Left hindlimb (tissue), 1 donor: Measurements from ENCODE around the gene PLA2G5.
"Not testable (repeated sequence)": the region's sequence is repeated elsewhere in the genome, so short reads cannot be mapped to it uniquely, and the experiment has no call there.

Experiments
- DNase-seq: peaks from one replicate; pipeline ENCODE4 v3.0.0-alpha.2; 2018

The PLA2G5 gene, protein sequence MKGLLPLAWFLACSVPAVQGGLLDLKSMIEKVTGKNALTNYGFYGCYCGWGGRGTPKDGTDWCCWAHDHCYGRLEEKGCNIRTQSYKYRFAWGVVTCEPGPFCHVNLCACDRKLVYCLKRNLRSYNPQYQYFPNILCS

DNA sequence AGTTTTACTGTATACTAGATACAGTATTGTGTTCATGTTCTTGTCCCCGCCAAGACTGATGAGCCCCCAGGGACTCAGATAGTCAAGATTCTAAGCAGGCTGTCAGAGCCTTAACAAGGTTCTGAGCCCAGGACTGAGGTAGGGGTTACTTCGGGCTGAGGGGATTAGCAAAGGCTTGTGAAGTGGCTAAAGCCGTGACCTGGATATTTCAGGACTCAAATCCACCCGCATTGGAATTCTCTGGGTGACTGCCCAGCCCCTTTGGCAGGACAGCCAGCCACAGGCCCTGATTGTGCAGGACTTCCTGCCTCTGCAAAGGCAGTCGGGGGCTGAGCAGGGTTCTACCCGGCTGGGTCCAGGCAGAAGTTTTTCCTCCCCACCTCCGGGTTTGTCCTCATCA, at the start of gene PLA2G5:
PLA2G5 (plus strand) TSS at position 321 of the 400 bp plus-strand sequence. CDS start 14,637 bp downstream, outside the sequence.
- peak; percentile 63 for DNase-seq

DNA sequence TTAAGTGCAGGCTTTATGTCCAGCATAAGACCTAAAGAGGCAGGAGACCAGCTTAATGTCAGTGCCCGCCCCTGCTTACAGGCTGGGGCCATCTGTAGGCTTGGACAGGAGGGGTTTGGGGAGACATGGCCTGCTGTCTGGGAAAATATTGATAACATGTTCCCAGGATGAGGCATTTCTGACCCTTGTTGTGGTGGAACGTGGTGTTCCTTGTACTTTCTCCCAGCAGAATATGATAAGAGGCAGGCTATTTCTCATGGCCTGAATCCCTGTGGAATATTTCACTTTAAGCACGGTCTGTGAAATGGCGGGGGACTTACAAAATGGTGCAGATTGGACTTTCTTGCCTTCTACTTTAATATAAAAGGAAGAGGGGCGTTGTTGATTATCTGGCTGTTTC, 41.9 kb upstream of the PLA2G5 start:
- no peak for DNase-seq

DNA sequence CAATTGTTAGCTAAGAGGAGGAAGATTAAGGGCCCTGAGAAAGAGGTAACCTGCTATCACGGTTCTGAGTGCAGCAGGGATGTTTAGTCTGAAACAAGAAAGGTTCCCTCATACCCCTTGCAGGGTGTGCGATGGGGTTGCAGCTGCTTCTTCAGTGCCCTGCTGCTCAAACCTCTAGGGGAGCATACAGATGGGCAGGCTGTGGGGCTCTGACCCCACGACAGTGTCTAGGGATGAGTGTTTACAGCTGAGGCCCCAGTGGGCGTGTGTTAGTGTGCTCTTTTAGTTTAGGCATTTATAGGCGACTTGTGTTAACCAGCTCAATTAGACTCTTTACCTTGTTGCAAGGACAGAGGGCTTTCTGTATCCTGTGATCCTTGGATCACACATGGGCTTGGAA, 41.3 kb upstream of the PLA2G5 start:
- no peak for DNase-seq

DNA sequence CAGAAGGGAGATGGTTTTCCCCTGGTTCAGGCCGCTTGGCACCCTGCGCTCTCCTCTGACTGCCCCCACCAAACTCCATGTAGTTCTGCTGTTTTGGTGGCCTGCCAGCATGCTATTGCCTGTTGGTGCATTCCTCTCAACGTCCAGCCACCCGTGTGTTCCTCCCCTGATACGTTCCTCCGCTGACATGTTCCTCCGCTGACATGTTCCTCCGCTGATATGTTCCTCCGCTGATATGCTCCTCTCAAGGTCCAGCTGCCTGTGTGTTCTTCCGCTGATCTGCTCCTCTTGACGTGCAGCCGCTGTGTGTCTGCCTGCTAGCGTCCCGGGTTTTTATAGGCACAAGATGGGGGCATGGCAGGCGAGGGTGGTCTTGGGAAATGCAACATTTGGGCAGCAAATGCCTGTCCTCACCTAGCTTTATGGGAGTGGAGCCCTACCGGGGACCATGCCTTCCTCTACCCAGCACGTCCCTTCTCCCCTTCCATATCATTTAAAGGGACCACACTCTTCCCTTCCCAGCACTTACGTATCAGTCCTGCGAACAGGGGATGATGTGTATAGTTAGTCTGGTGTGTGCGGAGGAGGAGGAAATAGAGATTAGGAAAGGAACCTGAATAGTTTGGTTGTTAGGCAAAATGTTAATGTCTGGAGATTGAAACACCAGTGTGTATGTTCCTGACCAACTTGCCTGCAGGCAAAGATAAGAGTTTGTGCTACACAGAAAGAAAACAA, 40.6 kb upstream of the PLA2G5 start:
- DNase-seq: no peak

DNA sequence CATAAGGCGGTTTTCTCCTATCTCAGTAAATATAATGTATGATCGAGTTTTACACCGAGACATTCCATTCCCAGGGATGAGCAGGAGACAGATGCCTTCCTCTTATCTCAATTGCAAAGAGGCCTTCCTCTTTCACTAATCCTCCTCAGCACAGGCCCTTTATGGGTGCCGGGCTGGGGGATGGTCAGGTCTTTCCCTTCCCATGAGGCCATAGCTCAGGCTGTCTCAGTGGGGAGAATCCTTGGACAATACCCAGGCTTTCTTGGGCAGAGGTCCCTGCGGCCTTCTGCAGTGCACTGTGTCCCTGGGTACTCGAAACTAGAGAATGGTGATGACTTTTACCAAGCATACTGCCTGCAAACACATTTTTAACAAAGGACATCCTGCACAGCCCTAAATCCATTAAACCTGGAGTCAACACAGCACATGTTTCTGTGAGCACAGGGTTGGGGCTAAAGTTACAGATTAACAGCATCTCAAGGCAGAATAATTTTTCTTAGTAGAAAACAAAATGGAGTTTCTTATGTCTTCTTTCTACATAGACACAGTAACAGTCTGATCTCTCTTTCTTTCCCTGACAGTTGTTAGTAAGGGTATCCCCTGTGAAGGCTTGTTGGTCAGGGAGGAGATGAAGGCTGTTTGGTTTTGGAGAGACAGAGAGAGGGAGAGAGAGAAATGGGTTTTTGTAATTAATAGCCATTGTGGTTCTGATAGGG, 39.4 kb upstream of the PLA2G5 start:
- not testable (repeated sequence) for DNase-seq

DNA sequence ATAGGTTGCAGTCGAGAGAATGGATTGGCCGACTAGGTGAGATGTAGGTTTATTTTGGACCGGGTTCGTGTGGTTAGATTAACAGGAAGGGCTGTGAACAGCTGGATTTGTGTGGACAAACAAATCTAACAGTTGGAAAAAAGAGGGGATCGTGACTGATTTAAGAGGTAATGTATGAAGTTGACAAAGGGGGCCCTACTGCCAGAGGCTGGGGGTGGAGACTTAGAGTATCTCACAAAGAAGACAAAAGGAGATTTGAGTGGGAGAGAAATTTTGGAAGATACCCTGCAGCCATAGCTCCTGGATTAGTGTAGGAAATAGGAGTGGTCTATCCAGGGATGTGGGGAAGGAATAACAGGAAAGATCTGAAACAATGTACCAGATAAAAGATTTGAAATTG, 38.8 kb upstream of the PLA2G5 start:
- DNase-seq: no peak

DNA sequence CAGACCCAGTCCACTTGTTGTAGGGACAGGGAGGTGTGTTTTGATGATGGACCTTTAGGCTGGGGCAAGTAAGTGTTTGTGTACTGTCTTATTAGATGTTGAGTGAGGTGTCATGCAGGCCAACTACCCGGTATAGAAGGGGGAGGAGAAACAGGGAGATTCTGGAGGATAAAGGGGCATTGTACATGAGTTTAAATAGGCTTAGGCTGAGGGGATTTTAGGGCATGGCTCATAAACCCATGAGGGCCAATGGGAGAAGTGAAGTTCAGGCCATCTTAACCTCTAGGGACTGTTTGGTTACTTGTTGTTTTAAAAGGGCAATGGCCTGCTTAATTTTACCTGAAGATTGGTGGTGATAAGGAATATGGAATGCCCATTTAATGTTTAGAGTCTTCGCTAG, 38.2 kb upstream of the PLA2G5 start:
- no peak for DNase-seq

DNA sequence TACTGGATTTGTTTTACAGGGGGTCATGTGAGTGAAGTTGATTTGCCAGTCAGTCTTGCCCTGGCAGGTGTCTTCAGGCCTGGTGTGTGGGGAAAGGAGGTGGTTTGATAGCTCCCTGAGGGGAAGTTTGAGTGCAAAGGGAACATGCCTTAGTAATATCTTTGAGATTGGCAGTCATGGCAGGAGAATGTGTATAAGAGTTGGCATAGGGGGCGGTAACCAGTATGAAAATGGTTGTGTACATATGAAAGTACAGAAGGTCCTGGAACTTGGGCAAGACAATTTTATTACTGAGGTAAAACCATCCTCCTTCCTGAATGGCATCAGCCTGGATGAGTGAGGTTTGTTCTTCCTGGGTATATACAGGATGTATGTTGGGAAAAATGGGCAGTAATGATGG, 37.6 kb upstream of the PLA2G5 start:
- no peak for DNase-seq

DNA sequence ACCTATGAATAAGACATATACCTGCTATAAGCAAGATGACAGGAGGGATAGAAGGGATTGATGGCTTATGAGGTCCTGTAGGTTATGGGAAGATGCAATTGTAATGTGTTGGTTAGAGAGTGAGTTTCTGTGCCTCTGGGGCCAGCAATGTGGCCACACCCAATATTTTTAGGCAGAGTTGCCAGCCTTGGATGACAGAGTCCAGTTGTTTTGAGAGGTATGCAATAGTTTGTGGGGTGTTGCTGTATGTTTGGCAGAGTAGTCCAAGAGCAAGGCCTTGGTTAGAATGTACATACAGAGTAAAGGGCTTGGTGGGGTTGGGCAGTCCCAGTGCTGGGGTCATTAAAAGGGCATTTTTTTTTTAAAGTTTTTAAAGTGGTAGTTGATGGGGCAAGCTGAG, 36.6 kb upstream of the PLA2G5 start:
- no peak for DNase-seq

DNA sequence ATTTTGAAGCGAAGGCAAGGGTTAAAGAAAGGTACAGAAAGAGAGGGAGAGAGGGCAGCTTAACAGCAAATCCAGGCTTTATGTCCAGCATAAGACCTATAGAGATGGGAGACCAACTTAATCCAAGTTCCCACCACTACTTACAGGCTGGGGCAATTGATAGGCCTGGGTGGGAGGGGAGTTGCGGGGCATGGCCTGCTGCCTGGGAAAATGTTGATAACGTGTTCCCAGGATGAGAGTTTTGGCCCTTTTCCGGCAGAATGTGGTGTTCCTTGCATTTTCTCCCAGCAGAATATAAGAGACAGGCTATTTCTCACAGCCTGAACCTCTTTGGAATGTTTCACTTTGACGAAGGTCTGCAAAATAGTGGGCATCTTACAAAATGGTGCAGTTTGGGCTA, 34.9 kb upstream of the PLA2G5 start:
- DNase-seq: no peak

DNA sequence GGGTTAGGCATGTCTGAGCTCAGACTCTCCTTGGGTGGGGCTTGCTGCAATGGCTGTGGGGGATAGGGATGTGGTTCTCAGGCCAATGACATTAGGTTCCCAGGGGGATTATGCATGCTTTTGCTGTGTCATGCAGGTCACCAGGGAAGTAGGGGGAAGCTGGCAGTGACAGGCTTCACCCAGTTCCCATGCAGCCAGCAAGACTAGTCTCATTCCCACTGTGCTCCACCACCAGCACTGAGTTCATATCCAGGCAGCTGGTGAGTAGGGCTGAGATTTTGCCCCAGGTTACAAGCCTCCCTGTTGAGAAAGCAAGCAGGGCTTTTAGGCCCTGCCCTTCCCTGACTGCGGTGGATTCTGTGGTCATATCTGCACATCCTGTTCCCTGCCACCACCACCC, 32.1 kb upstream of the PLA2G5 start:
- DNase-seq: no peak

DNA sequence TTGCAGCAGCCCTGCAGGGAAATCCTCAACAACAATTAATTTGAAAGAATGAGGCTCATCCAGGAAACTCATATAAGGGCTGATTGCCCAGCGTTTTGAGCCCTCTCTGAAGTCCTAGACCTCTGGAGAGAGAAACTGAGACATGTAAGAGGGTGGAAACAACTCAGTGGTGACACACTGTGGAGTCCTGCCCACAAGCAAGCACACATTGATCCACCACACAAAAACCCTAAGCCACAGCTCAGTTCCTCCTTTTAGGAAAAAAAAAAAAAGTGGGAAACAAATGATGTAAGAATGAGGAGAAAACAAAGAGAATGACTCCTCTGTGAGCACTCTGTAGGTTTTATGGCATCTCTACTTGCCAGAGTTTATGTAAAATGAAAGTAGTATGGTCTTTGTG, 22.9 kb upstream of the PLA2G5 start:
- DNase-seq: no peak

DNA sequence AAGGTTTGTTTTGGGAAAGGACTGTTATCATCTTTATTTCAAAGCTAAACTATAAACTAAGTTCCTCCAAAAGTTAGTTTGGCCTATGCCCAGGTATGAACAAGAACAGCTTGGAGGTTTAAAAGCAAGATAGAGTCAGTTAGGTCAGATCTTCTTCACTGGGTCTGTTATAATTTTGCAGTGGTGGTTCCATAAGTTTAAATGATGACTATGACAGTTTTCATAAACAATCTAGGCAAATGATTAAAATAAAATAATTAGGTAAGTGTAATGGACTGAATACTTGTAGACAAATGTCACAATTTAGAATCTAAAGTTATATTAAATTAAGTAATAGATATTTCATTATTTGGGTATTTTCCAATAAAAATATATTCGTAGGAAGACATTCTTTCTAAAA, 21.4 kb upstream of the PLA2G5 start:
- no peak for DNase-seq

DNA sequence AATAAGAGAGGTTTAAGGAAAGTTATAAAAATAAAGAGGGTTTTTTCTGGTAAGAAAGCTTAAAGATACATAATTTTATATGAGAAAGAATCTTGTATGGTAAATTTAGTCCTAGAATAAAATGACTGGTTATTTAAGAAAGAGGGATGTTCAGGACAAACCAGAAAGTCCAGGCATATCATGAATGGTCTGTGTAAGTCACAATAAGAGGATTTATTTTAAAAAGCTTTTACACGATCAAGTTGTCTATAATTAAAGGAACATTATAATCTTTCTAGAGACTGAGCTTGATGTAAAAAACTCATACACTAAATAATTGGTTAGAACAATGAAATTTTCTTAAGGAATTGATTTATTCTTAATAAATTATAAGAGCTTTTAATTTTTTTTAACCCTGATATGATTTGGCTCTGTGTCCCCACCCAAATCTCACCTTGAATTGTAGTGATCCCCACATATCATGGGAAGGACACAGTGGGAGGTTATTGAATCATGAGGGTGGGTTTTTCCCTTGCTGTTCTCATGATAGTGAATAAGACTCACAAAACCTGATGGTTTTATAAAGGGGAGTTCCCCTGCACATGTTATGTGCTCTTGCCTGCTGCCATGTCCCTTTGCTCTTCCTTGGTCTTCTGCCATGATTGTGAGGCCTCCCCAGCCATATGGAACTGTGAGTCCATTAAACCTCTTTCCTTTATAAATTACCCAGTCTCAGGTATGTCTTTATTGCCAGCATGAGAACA, 20.8 kb upstream of the PLA2G5 start:
- not testable (repeated sequence) for DNase-seq

DNA sequence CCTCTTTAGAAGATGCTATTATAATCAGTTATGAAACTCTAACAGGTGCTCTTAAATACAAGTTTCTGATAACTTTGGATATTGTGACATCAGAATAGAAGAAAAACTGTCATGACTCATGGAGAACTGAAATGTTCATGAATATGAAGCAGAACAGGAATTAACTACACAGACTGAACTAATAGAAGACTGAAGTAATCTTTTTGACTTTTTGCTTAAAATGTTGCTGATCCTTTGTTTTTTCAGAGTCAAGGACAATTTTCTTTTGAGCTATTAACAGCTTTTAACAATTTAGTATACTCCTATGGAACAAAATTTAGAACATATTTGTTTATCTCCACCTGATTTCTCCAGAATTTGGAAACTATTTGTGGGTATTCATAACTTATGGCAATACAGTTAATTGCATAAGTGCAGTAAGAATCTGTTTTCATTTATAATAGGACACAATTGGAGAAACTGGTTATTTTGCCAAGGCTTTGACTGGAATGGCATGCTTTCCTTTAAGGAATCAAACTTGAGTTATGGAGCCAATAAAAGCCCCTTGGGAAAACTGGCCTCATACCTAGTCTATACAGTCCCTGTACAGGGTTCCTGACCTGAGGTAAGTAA, 18.7 kb upstream of the PLA2G5 start:
- no peak for DNase-seq

DNA sequence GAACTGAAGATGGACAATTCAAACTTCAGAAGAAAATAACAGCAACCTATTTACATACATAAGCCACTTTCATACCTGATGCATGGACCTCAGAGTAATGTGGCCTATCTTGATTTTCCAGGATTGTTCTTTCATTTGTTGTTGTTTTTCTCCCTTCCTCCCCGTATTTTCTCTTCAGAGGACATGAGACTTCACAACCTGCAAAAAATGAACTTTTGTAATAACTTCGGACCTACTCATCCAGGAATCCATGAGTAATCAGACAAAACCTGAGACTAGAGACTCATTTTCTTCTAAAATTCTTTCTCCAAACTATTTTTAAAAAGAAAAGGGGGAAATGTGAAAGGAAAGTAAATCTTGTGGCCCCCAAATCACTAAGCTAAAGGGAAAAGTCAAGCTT, 17.6 kb upstream of the PLA2G5 start:
- DNase-seq: no peak

DNA sequence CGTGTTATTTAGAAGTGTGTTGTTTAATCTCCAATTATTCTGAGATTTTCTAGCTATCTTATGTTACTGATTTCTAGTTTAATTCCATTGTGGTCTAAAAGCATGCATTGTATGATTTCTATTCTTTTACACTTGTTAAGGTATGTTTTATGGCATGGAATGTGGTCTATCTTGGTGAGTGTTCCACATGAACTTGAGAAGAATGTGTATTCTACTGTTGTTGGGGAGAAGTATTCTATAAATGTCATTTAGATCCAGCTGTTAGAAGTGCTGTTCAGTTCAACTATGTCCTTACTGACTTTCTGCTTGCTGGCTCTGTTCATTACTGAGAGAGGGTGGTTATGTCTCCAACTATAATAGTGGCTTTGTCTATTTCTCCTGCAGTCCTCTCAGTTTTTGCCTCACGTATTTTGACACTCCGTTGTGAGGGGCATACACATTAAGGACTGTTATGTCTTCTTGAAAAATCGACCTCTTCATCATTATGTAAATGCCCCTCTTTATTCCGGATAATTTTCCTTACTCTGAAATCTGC, 12.0 kb upstream of the PLA2G5 start:
- DNase-seq: no peak

DNA sequence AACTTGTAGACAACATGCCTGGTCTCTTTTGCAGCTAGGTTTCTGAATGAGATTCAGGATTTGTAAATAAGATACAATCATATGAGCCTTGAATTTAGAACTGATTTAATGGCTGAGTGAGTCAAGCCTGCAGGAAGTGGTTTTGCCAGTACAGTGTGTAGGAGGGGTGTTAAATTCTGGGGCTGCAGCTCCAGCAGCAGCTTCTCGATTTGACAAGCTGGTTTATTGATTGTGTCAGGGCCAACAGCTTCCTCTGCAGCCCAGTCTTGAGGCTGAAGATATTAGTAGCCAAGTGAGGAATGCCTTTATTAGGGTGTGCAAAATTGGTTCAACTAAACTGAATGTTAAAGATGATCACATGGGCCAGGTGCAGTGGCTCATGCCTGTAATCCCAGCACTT, 11.5 kb upstream of the PLA2G5 start:
- no peak for DNase-seq

DNA sequence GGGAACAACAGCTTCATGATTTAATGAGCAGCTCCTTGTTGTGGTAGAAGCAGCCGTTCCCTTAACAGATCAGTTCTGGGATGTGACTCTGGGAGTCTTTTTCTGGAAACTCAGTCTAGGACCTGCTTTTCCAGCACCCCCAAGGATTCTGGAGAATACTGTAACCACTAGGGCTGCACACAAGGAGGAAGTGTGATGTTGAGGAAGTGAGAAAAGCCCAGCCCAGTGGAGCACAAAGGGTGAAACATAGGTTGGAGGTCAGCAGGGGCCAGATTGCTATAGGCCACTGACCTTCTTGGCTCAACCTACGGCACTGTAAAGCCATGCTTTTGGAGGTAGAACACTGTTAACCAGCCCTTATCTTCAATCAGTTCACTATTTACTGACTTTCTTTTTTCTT, 10.1 kb upstream of the PLA2G5 start:
- no peak for DNase-seq

DNA sequence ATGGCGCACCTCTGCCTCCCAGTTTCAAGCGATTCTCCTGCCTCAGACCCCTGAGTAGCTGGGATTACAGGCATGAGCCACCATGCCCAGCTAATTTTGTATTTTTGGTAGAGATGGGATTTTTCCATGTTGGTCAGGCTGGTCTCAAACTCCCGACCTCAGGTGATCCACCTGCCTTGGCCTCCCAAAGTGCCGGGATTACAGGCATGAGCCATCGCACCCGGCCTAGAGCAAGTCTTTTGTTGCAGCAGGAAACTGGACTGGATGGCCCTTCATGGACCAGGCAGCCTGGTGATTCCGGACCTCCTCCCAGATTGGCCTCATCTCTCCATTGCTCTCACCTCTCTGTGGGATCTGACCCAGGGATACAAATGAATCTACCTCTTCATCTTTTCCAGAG, 9.2 kb upstream of the PLA2G5 start:
- not testable (repeated sequence) for DNase-seq

DNA sequence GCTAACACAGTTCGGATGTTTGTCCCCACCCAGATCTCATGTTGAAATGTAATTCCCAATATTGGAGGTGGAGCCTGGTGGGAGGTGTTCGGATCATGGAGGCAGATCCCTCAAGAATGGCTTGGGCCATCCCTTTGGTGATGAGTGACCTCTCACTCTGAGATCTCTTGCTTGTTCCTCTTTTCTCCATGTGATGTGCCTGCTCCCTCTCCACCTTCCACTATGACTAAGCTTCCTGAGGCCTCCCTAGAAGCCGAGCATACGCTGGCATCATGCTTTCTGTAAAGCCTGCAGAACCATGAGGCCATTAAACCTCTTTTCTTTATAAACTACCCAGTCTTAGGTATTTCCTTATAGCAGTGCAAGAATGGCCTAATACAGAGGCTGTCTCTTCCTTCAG, 8.1 kb upstream of the PLA2G5 start:
- no peak for DNase-seq

DNA sequence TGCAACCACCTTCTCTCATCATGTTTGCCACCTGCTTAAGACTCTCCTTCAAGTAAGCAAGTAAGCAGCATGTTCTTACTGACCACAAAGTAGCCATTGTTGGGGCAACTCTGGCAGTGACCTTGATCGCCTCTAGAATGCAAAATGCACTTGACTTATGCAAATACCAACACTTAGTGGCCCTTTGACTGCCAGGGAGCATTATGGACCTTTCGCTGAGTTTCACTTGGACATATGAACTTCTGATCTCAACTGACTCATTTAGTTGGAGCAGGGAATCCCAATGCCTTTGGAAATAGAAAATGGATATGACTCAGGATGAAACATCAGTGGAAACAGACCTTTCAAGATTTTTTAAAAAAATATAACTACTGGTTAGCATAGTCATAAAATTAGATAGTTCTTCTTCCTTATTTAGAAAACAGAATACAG, 6.1 kb upstream of the PLA2G5 start:
- DNase-seq: no peak

DNA sequence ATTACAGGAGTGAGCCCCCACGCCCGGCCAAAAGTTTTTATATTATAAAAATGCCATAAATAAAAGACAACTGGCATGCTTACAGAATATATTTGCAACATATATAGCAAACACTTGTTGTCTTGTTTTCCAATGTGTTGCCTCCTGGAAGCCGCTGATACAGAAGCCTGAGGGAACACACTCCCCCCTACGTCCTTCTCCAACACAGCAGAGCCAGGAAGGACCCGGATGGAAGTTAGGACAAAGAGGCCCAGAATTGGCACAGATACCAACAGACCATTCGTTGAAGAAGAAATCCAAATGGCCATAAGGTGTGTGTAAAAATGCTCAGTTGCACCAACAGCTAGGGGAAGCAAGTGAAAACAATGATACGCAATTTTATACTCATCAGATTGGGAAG, 1.3 kb upstream of the PLA2G5 start:
- DNase-seq: no peak
